A673 (cell line): ENCODE measurements around the gene FDX1.

ENCODE experiments used
- CTCF ChIP-seq: fragments of 300-800, 200-600 bp; sonication (generic); conservative IDR thresholded peaks from 2 replicates; pipeline ENCODE4 v1.5.1; 2017; ENCODE audit warnings: low read depth, mild to moderate bottlenecking, antibody characterized with exemption, low read length, moderate library complexity, mixed read lengths
- EZH2 ChIP-seq: fragments of 200-600 bp; sonication (generic); IDR thresholded peaks from 2 replicates; pipeline ENCODE4 v1.6.1; 2017; ENCODE audit warnings: borderline replicate concordance, low read depth, mild to moderate bottlenecking, mixed read lengths, antibody characterized with exemption, low read length; ENCODE audit not compliant: poor library complexity, severe bottlenecking

GRCh38 chr11:110508786-110509185 is 79.0 kb downstream of the FDX1 start:
- TF ChIP-seq CTCF (no peak), EZH2 (no peak)
